Ovary (tissue), 9 donors: ENCODE measurements around the gene HIF1AN. TPM values are rescaled to one million over a fixed set of nuclear protein-coding genes. Genes with fewer than 3 reads are reported as not detected.

ENCODE experiments used
- DNase-seq, 5 donors: peaks; one replicate each; pipeline ENCODE4 v3.0.0-alpha.2; 2019 to 2020
- H3K27ac ChIP-seq, 2 donors: fragments of 200-600 bp; one replicate each; pipeline versions ENCODE4 v1.5.1 to v1.8.0; 2019 to 2022
- H3K27me3 ChIP-seq: fragments of 200-600 bp; one replicate; pipeline ENCODE4 v1.8.0; 2022
- H3K36me3 ChIP-seq: fragments of 200-600 bp; sonication (generic); one replicate; pipeline ENCODE4 v1.5.1; 2019
- H3K4me1 ChIP-seq: one replicate; pipeline ENCODE4 v1.8.1; 2013; ENCODE audit warnings: mild to moderate bottlenecking, moderate library complexity; ENCODE audit not compliant: insufficient read depth
- H3K4me3 ChIP-seq: fragments of 200-600 bp; sonication (generic); one replicate; pipeline ENCODE4 v1.5.1; 2017
- H3K9me3 ChIP-seq, 2 donors: fragments of 200-600 bp in 1 of 2; sonication (generic) in 1 of 2; one replicate each; pipeline versions ENCODE4 v1.5.1 to v1.8.1; 2013 to 2019; ENCODE audit warnings: mild to moderate bottlenecking in 1 of 2, moderate library complexity in 1 of 2
- CTCF ChIP-seq, 3 donors: fragments of 450-650 bp in 2 of 3; fragments of 200-600 bp in 1 of 3; IDR thresholded peaks; one replicate each; pipeline versions ENCODE4 v1.5.1 to v1.8.0; 2016 to 2022; ENCODE audit warnings: antibody characterized with exemption in 3 of 3, mild to moderate bottlenecking in 1 of 3
- EP300 ChIP-seq: sonication (generic); formaldehyde crosslinking; IDR thresholded peaks from one replicate; pipeline ENCODE4 v1.6.1; 2017; ENCODE audit warnings: antibody characterized with exemption
- POLR2A ChIP-seq: fragments of 450-650 bp; IDR thresholded peaks from one replicate; pipeline ENCODE4 v1.6.1; 2017; ENCODE audit warnings: antibody characterized with exemption, mild to moderate bottlenecking, moderate library complexity
- WGBS, 3 donors: extraction: QIAGEN DNeasy Blood & Tissue Kit in 1 of 3; methylation state at CpG; one replicate each; pipeline versions ENCODE4 v1.1.5 to v1.1.7; 2013 to 2017; 5-methylcytosine and 5-hydroxymethylcytosine counted together
- intact Hi-C, 4 donors: fragments of 100-400 bp; cut with DNase I; formaldehyde crosslinking; loops; one replicate each; pipeline versions ENCODE4 v1.11.0 to v1.15.1; 2022 to 2023
- polyA plus RNA-seq, 2 donors: library from polyadenylated mRNA; stranded (reverse); fragments of 200-250 nt in 1 of 2; fragments of 350-450 nt in 1 of 2; fragmentation: Illumina TruSeq in 1 of 2; extraction: RNeasy Lipid Tissue Mini Kit (QIAGEN cat#74804) in 1 of 2; gene quantifications; one replicate each; pipeline ENCODE4 v1.2.3, GENCODE V29; 2013 to 2014
- total RNA-seq, 7 donors: library from RNA; depleted of rRNA in 2 of 7; stranded (reverse); fragments of >200 nt in 2 of 7; fragmentation: NEBNext Ultra II Directional in 3 of 7; extraction: Animal tissue kit (Norgen Biotek cat#: 25700) in 3 of 7; gene quantifications; one replicate each; pipeline versions ENCODE4 v1.1.0 to v1.2.4, GENCODE V29; 2016 to 2023
- donor health status: DM: no; HTN: no; CAD: no; lungs with moderate emphysema.
- donor health status: DM: no; HTN: no; CAD: no.
- donor health status: Bipolar disorder and iron deficiency.
- donor health status: DM: yes; HTN: yes; CAD: no.
- donor health status: DM: no; HTN: no; CAD: no.
- donor health status: DM: yes; HTN: yes; CAD: no.

Gene HIF1AN
- total and polyA plus RNA-seq, 9 donors = 6.3 to 60.2 (median 40.1) TPM

GRCh38 chr10:100496567-100496966 lies 39.2 kb upstream of the HIF1AN start:
- no peak for DNase-seq
- Histone ChIP-seq H3K27ac (no peak overlapping the region), H3K4me1 (no peaks in the 10 kb centered on the region), H3K9me3 (no peaks in the 10 kb centered on the region), H3K36me3 (no peaks in the 10 kb centered on the region), H3K27me3 (no peaks in the 10 kb centered on the region), H3K4me3 (no peak overlapping the region)
- intact Hi-C loops = no loop called here
- 89 to 98% (median 91%) methylated on average over 2 of the region's 2 CpGs for WGBS, 3 donors
- TF ChIP-seq EP300 = no peak

GRCh38 chr10:100498059-100498458 lies 37.7 kb upstream of the HIF1AN start:
- intact Hi-C loops = no loop called here
- WGBS, 3 donors = 95 to 96% (median 96%) methylated on average over 4 of the region's 4 CpGs
- H3K4me1 ChIP-seq = no peaks in the 10 kb centered on the region

GRCh38 chr10:100501423-100501822 lies 34.3 kb upstream of the HIF1AN start:
- Histone ChIP-seq H3K27ac (no peak overlapping the region), H3K27me3 (no peaks in the 10 kb centered on the region), H3K4me3 (no peak overlapping the region), H3K36me3 (no peaks in the 10 kb centered on the region), H3K9me3 (no peaks in the 10 kb centered on the region), H3K4me1 (no peaks in the 10 kb centered on the region)
- no peak for DNase-seq
- TF ChIP-seq POLR2A (no peak), CTCF (IDR thresholded peaks at IDR 0.05) (no peak)
- intact Hi-C loops = no loop called here

More at GRCh38 chr10:100498059-100498458, 37.7 kb upstream of the HIF1AN start:
- Histone ChIP-seq H3K27me3 (no peaks in the 10 kb centered on the region), H3K36me3 (no peaks in the 10 kb centered on the region), H3K27ac (no peak overlapping the region), H3K4me3 (no peak overlapping the region), H3K9me3 (no peaks in the 10 kb centered on the region)
- DNase-seq = no peak
- TF ChIP-seq EP300 (no peak), POLR2A (no peak), CTCF (IDR thresholded peaks at IDR 0.05) (no peak)

GRCh38 chr10:100502926-100503494 lies 32.7 kb upstream of the HIF1AN start:
- Histone ChIP-seq H3K27me3 (no peaks in the 10 kb centered on the region), H3K4me3 (no peak overlapping the region), H3K9me3 (no peaks in the 10 kb centered on the region), H3K4me1 (no peaks in the 10 kb centered on the region), H3K36me3 (no peaks in the 10 kb centered on the region), H3K27ac (no peak overlapping the region)
- DNase-seq = no peak
- WGBS, 3 donors = 80 to 95% (median 89%) methylated on average over 1 of the region's 1 CpG
- TF ChIP-seq POLR2A (no peak), EP300 (no peak), CTCF (IDR thresholded peaks at IDR 0.05) (no peak)
- intact Hi-C loops = no loop called here

GRCh38 chr10:100504096-100504495 lies 31.6 kb upstream of the HIF1AN start:
- no peak for DNase-seq
- Histone ChIP-seq H3K9me3 (no peaks in the 10 kb centered on the region), H3K4me3 (no peak overlapping the region), H3K4me1 (no peaks in the 10 kb centered on the region), H3K36me3 (no peaks in the 10 kb centered on the region), H3K27me3 (no peaks in the 10 kb centered on the region), H3K27ac (no peak overlapping the region)
- intact Hi-C loops = no loop called here
- 34 to 43% (median 39%) methylated on average over 5 of the region's 5 CpGs for WGBS, 3 donors
- no peak for TF ChIP-seq POLR2A
- TF ChIP-seq EP300 = no peak
- no peak for TF ChIP-seq CTCF (IDR thresholded peaks at IDR 0.05)
